GM18868 (cell line): ENCODE results near the gene EIF1.
"Not testable (repeated sequence)": the region's sequence is repeated elsewhere in the genome, so short reads cannot be mapped to it uniquely, and the experiment has no call there.

Source experiments
- ATAC-seq: cut with Tn5 transposase; IDR thresholded peaks from one replicate; pipeline ENCODE4 v1.9.1; 2021; ENCODE audit warnings: mild to moderate bottlenecking, moderate library complexity; ENCODE audit not compliant: unreplicated experiment

Gene EIF1

GRCh38 chr17:41688641-41689496 is at the start of gene EIF1:
Gene EIF1, plus strand, starts transcription at chr17:41688885. Its CDS starts 154 bp downstream, at chr17:41689039.
- ATAC-seq: peak; percentile 70

DNA sequence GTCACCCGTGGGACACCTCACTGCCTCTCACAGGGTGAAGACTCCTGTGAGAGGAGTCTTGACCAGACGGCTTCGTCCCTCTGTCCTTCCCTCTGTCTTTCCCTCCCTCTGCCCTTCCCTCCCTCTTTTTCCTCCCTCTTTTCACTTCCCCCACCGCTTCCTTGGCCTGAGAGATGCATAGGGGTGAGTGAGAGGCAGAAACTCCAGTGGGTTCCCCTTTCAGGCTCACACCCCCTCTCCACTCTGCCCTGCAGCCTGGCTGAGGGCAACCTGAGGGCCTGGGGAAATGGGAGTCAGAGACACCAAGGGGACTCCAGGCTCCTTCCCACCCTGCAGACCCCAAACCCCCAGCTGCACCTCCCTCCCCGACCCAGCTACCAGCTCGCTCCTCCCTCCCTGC is 49.7 kb upstream of the EIF1 start:
- no peak for ATAC-seq

- no peak for ATAC-seq
These were observed 48.9 kb upstream of the EIF1 start for GRCh38 chr17:41639492-41640473.

DNA sequence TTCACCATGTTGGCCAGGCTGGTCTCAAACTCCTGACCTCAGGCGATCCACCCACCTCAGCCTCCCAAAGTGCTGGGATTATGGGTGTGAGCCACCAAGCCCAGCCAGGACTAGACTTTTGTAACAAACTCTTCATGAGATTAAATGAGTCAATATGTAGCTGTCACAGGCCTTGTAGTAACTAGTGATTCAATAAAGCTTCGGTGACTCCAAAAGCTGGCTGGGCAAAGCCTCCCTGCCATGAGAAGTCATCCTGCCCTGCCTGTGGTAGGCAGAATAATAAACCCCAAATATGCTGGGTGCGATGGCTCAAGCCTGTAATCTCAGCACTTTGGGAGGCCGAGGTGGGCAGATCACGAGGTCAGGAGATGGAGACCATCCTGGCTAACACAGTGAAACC is 48.1 kb upstream of the EIF1 start:
- ATAC-seq: not testable (repeated sequence)

DNA sequence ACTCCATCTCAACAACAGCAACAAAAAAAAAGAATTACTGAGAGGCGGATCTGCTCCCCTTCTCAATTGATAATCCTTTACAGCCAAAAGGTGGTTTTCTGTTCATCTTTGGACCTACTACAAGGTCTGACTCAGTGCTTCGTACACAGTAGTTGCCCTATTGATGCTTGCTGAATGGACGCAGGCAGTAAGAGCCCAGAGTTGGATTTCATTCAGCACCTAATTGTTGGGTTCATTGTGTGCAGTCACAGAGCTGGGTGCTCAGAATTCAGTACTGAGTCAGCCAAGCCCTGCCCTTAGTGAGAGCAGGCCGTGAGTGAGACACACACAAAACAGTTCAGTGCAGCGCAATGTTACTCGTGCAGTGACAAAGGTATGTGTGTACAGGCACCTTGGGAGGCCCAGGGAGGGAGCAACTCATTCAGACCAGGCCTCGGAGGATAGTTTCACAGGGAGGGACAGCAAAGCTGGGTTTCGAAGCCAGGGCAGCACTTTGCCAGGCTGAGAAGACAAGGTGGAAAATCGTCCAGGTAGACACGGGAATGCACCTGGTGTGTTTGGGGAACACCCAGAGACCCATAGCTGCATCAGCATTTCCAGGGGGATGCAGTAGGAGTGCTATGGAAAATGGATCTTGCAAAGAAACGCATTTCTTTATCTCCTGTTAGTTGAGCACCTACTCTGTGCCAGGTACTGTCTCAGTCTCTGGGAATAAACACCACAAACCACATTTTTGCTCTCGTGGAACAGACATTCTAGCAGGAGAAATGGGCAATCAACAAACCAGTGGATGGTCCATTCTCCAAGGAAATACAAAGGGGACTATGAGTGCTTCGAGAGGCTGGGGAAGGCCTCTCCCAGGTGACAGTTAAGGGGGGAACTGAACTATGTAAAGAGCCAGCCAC is 46.2 kb upstream of the EIF1 start:
- no peak for ATAC-seq

GRCh38 chr17:41647038-41647813 is 41.5 kb upstream of the EIF1 start:
- no peak for ATAC-seq

GRCh38 chr17:41647940-41648410 is 40.7 kb upstream of the EIF1 start:
- ATAC-seq: no peak

- no peak for ATAC-seq
These were observed 40.1 kb upstream of the EIF1 start for GRCh38 chr17:41648411-41649195.

- ATAC-seq: no peak
These were observed 38.7 kb upstream of the EIF1 start for GRCh38 chr17:41649923-41650519.

DNA sequence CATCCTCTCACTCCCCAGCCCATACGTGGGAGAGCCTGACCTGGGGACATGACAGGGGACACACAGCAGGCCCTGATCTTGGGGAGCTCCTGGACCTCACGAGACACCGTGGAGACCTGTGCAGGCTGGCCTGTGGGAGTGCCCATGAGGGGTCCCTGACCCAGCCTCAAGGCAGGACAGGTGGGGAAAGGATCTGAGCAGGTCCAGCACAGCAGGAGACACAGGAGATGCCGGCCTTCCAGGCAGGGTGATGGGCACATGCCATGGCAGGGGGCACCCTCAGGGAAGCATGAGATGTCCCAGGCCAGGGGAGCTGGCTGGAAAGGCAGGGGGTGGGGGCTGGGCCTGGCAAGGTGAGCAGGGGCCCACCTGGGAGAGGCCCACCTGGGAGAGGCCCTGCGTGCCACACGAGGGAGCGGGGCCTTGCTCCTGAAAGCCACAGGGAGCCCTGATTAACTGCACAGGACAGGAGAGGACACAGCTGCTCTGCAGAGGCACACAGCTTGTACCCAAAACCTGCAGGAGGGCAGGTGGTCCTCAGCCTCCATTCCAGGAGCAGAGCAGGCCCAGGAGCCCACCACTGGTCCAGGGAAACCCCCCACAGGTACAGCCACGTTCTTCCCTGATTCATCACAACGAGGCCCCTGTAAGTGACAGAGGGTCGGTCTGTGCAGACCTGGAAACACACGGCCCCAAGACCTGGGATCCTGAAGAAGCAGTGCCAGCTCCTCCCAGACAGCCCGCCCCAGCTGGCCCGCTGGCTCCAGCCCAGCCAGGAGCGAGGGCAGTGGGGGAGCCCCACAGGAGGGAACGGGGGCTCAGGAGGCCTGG is 37.7 kb upstream of the EIF1 start:
- no peak for ATAC-seq

DNA sequence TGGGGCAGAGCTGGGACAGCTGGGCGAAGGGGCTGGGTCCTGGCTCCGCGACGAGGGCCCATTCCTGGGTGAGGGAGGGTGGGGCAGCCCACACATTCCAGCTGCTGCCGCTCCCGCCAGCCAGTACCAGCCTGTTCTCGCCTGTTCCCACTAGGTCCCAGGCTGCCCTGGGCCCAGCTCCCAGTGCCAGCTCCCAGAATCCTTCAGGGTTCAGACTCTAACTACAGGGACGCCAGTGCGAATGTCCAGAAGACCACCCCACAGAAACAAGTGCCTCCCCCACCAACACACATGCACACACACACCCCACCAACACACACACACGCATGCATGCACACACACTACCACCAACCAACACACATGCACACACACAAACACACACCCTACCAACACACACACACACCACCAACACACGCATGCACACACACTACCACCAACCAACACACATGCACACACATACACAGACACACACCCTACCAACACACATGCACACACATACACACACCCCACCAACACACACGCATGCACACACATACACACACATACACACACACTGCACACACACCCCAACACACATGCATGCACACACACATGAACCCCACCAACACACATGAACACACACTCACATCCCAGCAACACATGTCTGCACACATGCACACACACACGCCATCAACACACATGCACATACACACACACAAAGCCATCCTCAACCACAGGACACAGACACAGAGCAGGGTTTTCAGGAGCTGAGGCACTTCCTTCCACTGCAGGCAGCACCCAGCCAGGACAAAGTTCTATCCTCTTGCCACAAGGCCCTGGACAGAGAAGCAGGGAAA is 36.8 kb upstream of the EIF1 start:
- ATAC-seq: no peak

GRCh38 chr17:41652461-41652970 is 36.2 kb upstream of the EIF1 start:
- no peak for ATAC-seq

DNA sequence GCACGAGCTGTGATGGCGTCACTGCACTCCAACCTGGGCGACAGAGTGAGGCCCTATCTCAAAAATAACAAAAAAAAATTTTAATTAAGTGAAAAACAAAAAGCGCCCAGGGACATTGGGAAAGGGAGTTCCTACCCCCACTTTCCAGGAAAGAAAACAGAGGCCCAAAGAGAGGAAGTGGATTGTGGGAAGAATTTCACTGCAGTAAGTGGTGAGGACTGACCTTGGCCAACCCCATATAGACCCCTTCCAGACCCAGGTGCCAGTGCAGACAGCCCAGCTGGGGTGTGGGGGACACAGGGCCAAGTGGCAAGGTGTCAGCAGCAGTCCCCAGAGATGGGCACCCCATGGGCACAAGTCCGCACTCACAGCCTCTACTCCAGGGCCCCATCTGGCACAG is 35.3 kb upstream of the EIF1 start:
- no peak for ATAC-seq

DNA sequence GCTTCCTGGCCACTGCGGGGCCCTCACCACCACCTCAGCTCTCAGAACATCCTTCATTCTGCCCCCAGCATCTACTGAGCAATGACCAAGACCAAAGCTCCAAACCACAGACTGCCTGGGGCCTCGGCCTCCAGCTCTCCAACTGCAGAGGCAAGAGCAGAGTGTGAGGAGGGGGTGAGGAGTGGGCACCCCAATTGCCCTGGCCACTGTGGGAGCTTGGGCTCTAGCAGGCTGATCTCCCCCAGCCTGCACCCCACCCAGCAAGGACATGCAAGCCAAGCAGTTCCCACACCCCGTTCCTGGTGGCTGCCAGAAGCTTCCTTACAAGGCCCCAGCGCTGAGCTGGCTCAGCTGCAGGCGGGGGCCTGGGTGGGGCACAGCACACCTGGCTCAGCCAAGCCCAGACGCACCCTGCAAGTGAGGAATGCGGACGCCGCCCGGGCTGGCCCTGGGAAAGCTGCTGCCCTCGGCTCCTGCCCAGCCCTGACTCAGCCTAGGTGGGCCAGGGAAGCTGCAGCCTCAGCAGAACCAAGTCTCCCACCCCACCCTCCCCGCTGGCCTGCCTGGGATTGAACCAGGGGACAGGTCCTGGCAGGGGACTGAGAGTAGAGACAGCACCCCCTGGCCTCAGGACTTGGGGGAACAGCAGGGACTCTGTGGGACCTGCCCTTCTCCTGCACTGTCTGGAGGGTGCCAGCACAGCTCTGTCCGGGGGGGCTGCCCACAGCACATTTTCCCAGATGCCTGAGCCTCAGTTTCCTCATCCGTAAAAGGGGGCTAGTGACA is 34.6 kb upstream of the EIF1 start:
- ATAC-seq: no peak

DNA sequence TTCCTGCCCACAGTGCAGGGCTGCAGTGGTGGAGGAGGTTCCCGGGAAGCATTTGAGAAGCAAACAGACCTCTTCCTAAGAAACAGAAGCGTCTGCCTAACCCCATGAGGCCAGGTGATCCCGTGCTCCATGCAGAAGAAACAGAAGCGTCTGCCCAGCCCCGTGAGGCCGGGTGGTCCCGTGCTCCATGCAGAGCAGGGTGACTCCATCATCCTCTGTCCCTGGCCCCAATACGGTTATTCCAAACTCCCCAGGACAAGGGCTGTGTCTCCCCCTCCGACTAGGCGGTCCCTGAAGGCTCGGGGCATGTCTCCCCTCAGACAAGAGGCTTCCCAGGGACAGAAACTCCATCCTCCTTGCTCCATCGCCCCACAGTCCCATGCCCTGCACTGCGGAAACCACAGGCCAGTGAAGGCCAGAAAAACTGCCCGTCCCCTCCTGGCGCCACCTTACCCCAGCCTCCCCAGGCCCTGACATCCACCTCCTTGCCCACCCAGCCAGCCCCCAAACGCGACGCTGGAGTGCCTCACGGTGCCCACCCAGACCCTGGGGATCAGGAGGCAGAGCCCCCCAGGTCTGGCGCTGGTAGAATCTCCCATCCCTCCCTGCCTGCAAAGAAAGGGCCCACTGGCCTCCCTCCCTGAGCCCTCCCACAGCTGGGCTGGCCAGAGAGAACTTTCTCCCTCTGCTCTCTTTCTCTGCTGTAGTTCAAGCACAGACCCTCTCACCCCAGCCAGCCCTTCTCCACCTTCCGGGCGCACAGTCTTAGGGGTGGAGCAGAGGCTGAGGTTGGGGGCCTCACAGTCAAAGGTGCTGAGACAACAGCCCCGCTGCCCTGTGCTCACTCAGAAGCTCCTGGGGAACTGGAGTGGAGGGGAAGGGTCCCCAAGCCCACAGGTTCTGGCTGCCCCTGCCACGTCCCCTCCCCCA is 33.7 kb upstream of the EIF1 start:
- ATAC-seq: no peak
